CD4-positive, CD25-positive, alpha-beta regulatory T cell (primary cell): Measurements from ENCODE around the gene CCDC167. TPM values are rescaled to one million over a fixed set of nuclear protein-coding genes. Genes with fewer than 3 reads are reported as not detected.

Experiments
- ATAC-seq, 2 donors: fragments of 150-1000 bp; cut with Tn5 transposase; one replicate each; pipeline ENCODE4 v1.10.0; 2021; ENCODE audit warnings: low read depth in 2 of 2, moderate number of reproducible peaks in 2 of 2, moderate library complexity in 1 of 2
- DNase-seq, 3 donors: peaks; one replicate each; pipeline versions ENCODE4 v3.0.0 to v3.0.0-alpha.2; 2012 to 2022; ENCODE audit warnings: mixed read lengths in 1 of 3
- H3K27ac ChIP-seq: one replicate; pipeline ENCODE4 v1.7.0; 2013; ENCODE audit warnings: mild to moderate bottlenecking, low read length; ENCODE audit not compliant: insufficient read depth, poor library complexity, severe bottlenecking
- H3K27me3 ChIP-seq: one replicate; pipeline ENCODE4 v1.7.0; 2013; ENCODE audit warnings: low read length; ENCODE audit not compliant: control insufficient read depth, insufficient read depth
- H3K36me3 ChIP-seq: one replicate; pipeline ENCODE4 v1.7.0; 2013; ENCODE audit warnings: mild to moderate bottlenecking, low read length, moderate library complexity; ENCODE audit not compliant: control insufficient read depth, insufficient read depth
- H3K4me1 ChIP-seq: 2 replicates; pipeline ENCODE4 v1.7.0; 2013; ENCODE audit warnings: mild to moderate bottlenecking, low read length; ENCODE audit not compliant: insufficient read depth, control insufficient read depth, poor library complexity, severe bottlenecking
- H3K4me3 ChIP-seq: one replicate; pipeline ENCODE4 v1.7.0; 2013; ENCODE audit warnings: low read depth, mild to moderate bottlenecking, low read length, moderate library complexity
- H3K9me3 ChIP-seq, 2 experiments: 1 replicate in 1 of 2; 2 replicates in 1 of 2; pipeline ENCODE4 v1.7.0; 2013; ENCODE audit warnings: low read length in 2 of 2, mild to moderate bottlenecking in 1 of 2, moderate library complexity in 1 of 2; ENCODE audit not compliant: control insufficient read depth in 2 of 2
- H3K27ac Mint-ChIP-seq, 3 donors: one replicate each; pipeline ENCODE4 v1.8.0; 2020 to 2022; ENCODE audit warnings: mild to moderate bottlenecking in 3 of 3, mixed read lengths in 3 of 3, moderate library complexity in 2 of 3
- H3K27me3 Mint-ChIP-seq: one replicate; pipeline ENCODE4 v1.8.0; 2022; ENCODE audit warnings: mild to moderate bottlenecking, mixed read lengths
- H3K36me3 Mint-ChIP-seq: one replicate; pipeline ENCODE4 v1.8.0; 2020; ENCODE audit warnings: mixed read lengths
- H3K4me1 Mint-ChIP-seq, 4 donors: one replicate each; pipeline ENCODE4 v1.8.0; 2020 to 2022; ENCODE audit warnings: mixed read lengths in 4 of 4, mild to moderate bottlenecking in 1 of 4
- H3K4me3 Mint-ChIP-seq, 4 donors: one replicate each; pipeline ENCODE4 v1.8.0; 2020 to 2022; ENCODE audit warnings: mild to moderate bottlenecking in 4 of 4, mixed read lengths in 4 of 4, moderate library complexity in 3 of 4
- H3K9me3 Mint-ChIP-seq, 7 donors: one replicate each; pipeline ENCODE4 v1.8.0; 2020 to 2022; ENCODE audit warnings: mixed read lengths in 7 of 7, mild to moderate bottlenecking in 3 of 7, moderate library complexity in 2 of 7
- polyA plus RNA-seq, 4 donors: library from polyadenylated mRNA; unstranded; fragments of 300-500 nt; fragmentation: Illumina TruSeq; gene quantifications; one replicate each; pipeline ENCODE4 v1.2.3, GENCODE V29; 2021
- total RNA-seq: library from RNA; stranded (reverse); gene quantifications from one replicate; pipeline ENCODE4 v1.2.3, GENCODE V29; 2022

Gene CCDC167
- total and polyA plus RNA-seq, 5 donors from 2014 or later = 43.6 to 274 (median 205) TPM

GRCh38 chr6:37491830-37492208, 7.9 kb downstream of the CCDC167 start:
- no peaks in the 10 kb centered on the region for H3K27me3 ChIP-seq
- ATAC-seq (peak in 1 of 2 donors; percentile 24), DNase-seq (peak in 1 of 3 donors; percentile 38)
- peak overlapping the region; percentile 81 for H3K27ac ChIP-seq
- no peaks in the 10 kb centered on the region for H3K27me3 Mint-ChIP-seq
- H3K36me3 Mint-ChIP-seq = peaks cover 12% of the 10 kb centered on the region
- peak overlapping the region; percentile 86 to 99 (median 98) for H3K27ac Mint-ChIP-seq
- peaks cover 40 to 95% (median 69%) of the 10 kb centered on the region in 4 donors for H3K4me1 Mint-ChIP-seq
- H3K9me3 ChIP-seq = no peaks in the 10 kb centered on the region
- no peaks in the 10 kb centered on the region for H3K9me3 Mint-ChIP-seq
- H3K4me1 ChIP-seq = peaks cover 81% of the 10 kb centered on the region
- peak overlapping the region; percentile 56 for H3K4me3 ChIP-seq
- H3K4me3 Mint-ChIP-seq = peak overlapping the region; percentile 71 to 82 (median 80)
- no peaks in the 10 kb centered on the region for H3K36me3 ChIP-seq

- Histone ChIP-seq H3K36me3 (no peaks in the 10 kb centered on the region), H3K4me3 (peak overlapping the region; percentile 56), H3K27ac (peak overlapping the region; percentile 81), H3K27me3 (no peaks in the 10 kb centered on the region), H3K4me1 (peaks cover 76% of the 10 kb centered on the region), H3K9me3 (no peaks in the 10 kb centered on the region)
- ATAC-seq (no peak), DNase-seq (peak in 1 of 3 donors; percentile 13)
- no peaks in the 10 kb centered on the region for H3K9me3 Mint-ChIP-seq
- no peaks in the 10 kb centered on the region for H3K27me3 Mint-ChIP-seq
- peaks cover 39 to 93% (median 65%) of the 10 kb centered on the region in 4 donors for H3K4me1 Mint-ChIP-seq
- H3K27ac Mint-ChIP-seq = peak overlapping the region; percentile 98 to 100 (median 99)
- H3K4me3 Mint-ChIP-seq = peak overlapping the region; percentile 71 to 82 (median 80)
- H3K36me3 Mint-ChIP-seq = peaks cover 12% of the 10 kb centered on the region
Measured at GRCh38 chr6:37491171-37491829, 8.4 kb downstream of the CCDC167 start.

DNA sequence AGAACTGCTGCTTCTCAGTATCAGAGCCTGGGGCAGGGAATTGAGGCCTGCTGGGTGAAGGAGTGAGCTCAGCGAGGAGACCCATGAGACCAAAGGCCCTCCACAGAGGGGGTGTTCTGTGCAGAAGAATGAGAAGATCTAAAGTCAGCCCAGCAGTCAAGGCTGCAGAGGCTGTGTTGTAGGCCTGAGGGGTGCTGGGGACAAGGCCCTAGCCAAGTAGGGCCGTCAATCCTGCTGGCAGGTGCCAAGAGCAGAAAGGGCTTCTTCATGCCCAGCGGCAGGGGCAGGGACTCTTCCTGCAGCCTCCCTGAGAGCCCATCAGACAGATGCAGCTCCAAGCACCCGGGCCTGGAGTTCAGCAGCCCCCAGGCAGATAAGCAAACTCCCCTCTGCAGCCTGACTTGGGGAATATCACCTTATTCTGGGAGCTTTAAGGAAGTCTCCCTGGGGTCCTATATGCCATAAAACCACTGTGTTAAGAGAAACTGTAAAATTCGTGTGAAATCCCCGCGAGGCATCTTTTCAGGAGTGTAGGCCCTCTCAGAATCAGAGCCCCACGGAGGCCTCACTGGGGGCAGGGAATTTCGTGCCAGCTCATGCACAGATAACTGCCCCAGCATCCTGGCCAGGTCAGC, 9.0 kb downstream of the CCDC167 start:
- no peak for ATAC-seq
- H3K4me3 Mint-ChIP-seq = peak overlapping the region; percentile 71 to 95 (median 82)
- Histone ChIP-seq H3K4me3 (peak overlapping the region; percentile 43), H3K27ac (peak overlapping the region; percentile 81), H3K36me3 (no peaks in the 10 kb centered on the region), H3K9me3 (no peaks in the 10 kb centered on the region), H3K4me1 (peaks cover 74% of the 10 kb centered on the region), H3K27me3 (no peaks in the 10 kb centered on the region)
- no peaks in the 10 kb centered on the region for H3K27me3 Mint-ChIP-seq
- H3K4me1 Mint-ChIP-seq = peaks cover 36 to 93% (median 66%) of the 10 kb centered on the region in 4 donors
- no peaks in the 10 kb centered on the region for H3K9me3 Mint-ChIP-seq
- DNase-seq = peak in 1 of 3 donors; percentile 17
- peak overlapping the region; percentile 98 to 100 (median 99) for H3K27ac Mint-ChIP-seq
- peaks cover 12% of the 10 kb centered on the region for H3K36me3 Mint-ChIP-seq

DNA sequence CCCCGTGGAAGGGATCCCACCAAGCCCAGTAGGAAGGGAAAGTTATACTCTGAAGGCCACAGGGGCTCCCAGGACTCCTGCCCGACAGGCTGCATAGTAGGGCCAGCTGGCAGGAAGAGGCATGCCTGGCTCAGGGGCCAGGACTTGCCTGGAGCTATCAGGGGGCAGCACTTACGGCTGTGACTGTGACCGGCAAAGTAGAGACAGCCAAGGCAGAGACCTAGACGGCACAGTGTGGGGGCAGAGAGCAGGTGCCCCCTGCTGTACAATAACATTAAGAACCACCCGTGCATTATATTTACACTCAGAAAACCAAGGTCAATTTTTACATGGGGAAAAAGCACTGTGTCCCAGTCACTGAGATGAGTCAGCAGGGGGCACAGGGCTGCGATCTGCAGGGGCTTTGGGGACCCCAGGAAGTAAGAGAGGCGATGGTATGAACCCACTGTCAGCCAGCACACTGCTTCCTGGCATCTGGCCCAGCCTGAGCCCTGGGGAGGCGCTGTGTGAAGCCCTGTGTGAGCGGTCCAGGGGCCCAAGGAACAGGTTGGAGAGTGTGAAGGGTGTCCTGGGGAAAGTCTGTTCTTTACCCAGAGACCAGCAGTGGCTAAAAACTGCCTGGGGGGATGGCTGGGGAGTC, 9.9 kb downstream of the CCDC167 start:
- peaks cover 30 to 87% (median 60%) of the 10 kb centered on the region in 4 donors for H3K4me1 Mint-ChIP-seq

GRCh38 chr6:37488476-37488875, 11.2 kb downstream of the CCDC167 start:
- Mint-ChIP-seq H3K4me1 (peaks cover 30 to 80% (median 55%) of the 10 kb centered on the region in 4 donors), H3K9me3 (no peaks in the 10 kb centered on the region), H3K4me3 (peak overlapping the region; percentile 11 to 79 (median 58)), H3K27ac (peak overlapping the region; percentile 92 to 100 (median 98)), H3K36me3 (peaks cover 4% of the 10 kb centered on the region), H3K27me3 (no peaks in the 10 kb centered on the region)
- DNase-seq (peak in 1 of 3 donors; percentile 32), ATAC-seq (peak in 1 of 2 donors; percentile 50)
- Histone ChIP-seq H3K9me3 (no peaks in the 10 kb centered on the region), H3K4me1 (peaks cover 58% of the 10 kb centered on the region), H3K4me3 (no peak overlapping the region), H3K27ac (peak overlapping the region; percentile 48), H3K36me3 (peaks cover 9% of the 10 kb centered on the region), H3K27me3 (no peaks in the 10 kb centered on the region)

More for the DNA sequence above, 9.9 kb downstream of the CCDC167 start:
- peak overlapping the region; percentile 43 for H3K4me3 ChIP-seq
- peaks cover 3% of the 10 kb centered on the region for H3K36me3 ChIP-seq
- Mint-ChIP-seq H3K4me3 (peak overlapping the region; percentile 63 to 95 (median 82)), H3K36me3 (peaks cover 12% of the 10 kb centered on the region), H3K9me3 (no peaks in the 10 kb centered on the region), H3K27ac (peak overlapping the region; percentile 98 to 100 (median 99)), H3K27me3 (no peaks in the 10 kb centered on the region)
- DNase-seq = peak; percentile 33 to 46 (median 34)
- H3K27me3 ChIP-seq = no peaks in the 10 kb centered on the region
- H3K27ac ChIP-seq = peak overlapping the region; percentile 81
- H3K4me1 ChIP-seq = peaks cover 66% of the 10 kb centered on the region
- H3K9me3 ChIP-seq = no peaks in the 10 kb centered on the region
- ATAC-seq = peak; percentile 52 to 70

GRCh38 chr6:37487591-37488380, 11.9 kb downstream of the CCDC167 start:
- H3K27me3 Mint-ChIP-seq = no peaks in the 10 kb centered on the region
- no peak for DNase-seq
- H3K36me3 Mint-ChIP-seq = peaks cover 3% of the 10 kb centered on the region
- peak overlapping the region in 2 of 4 donors; percentile 76 to 79 for H3K4me3 Mint-ChIP-seq
- Histone ChIP-seq H3K27me3 (no peaks in the 10 kb centered on the region), H3K4me3 (no peak overlapping the region), H3K36me3 (peaks cover 16% of the 10 kb centered on the region), H3K27ac (peak overlapping the region; percentile 48), H3K4me1 (peaks cover 53% of the 10 kb centered on the region), H3K9me3 (no peaks in the 10 kb centered on the region)
- no peaks in the 10 kb centered on the region for H3K9me3 Mint-ChIP-seq
- H3K4me1 Mint-ChIP-seq = peaks cover 24 to 73% (median 52%) of the 10 kb centered on the region in 4 donors
- H3K27ac Mint-ChIP-seq = peak overlapping the region; percentile 92 to 100 (median 98)
- no peak for ATAC-seq
